HEK293 (cell line): Measurements from ENCODE around the gene FAM171A1.

ENCODE experiments used
- CTCF ChIA-PET: fragments of 350-600 bp; formaldehyde crosslinking; extraction: SDS; loops from one replicate; lab custom pipeline; 2021; ENCODE audit warnings: antibody characterized with exemption; lab: Yijun Ruan, JAX
- POLR2A ChIA-PET: fragments of 300-600 bp; formaldehyde crosslinking; extraction: SDS; loops from one replicate; lab custom pipeline; 2020; ENCODE audit warnings: antibody characterized with exemption, inconsistent platforms; lab: Yijun Ruan, JAX
- H3K27ac ChIP-seq: fragments of 200-500 bp; sonication (Bioruptor generic); 2 replicates; pipeline ENCODE4 v1.5.1; 2014; ENCODE audit warnings: low read depth, low read length, control low read depth, inconsistent platforms; ENCODE audit errors: extremely low read depth
- H3K36me3 ChIP-seq, 2 experiments: fragments of 200-500 bp in 1 of 2; sonication (Bioruptor generic) in 1 of 2; 1 replicate in 1 of 2; 2 replicates in 1 of 2; pipeline ENCODE4 v1.5.1; 2014 to 2017; ENCODE audit warnings: inconsistent platforms in 2 of 2, low read length in 2 of 2; ENCODE audit not compliant: control insufficient read depth in 2 of 2, insufficient read depth in 1 of 2
- H3K4me1 ChIP-seq: fragments of 200-500 bp; sonication (Bioruptor generic); 2 replicates; pipeline ENCODE4 v1.5.1; 2014; ENCODE audit warnings: mild to moderate bottlenecking, low read length, inconsistent platforms; ENCODE audit not compliant: control insufficient read depth, insufficient read depth
- H3K4me3 ChIP-seq: 2 replicates; pipeline ENCODE4 v1.5.1; 2011; ENCODE audit warnings: low read depth, mild to moderate bottlenecking, control low read depth, low read length, moderate library complexity
- H3K9me3 ChIP-seq: fragments of 200-500 bp; sonication (Bioruptor generic); 2 replicates; pipeline ENCODE4 v1.5.1; 2014; ENCODE audit warnings: low read depth, low read length, inconsistent platforms; ENCODE audit not compliant: control insufficient read depth, insufficient read depth
- GLIS1 ChIP-seq: fragments of 450-650 bp; formaldehyde crosslinking; IDR thresholded peaks from 2 replicates; pipeline ENCODE4 v1.5.1; 2016; ENCODE audit warnings: missing biosample characterization, missing genetic modification characterization
- KLF7 ChIP-seq: fragments of 450-650 bp; formaldehyde crosslinking; IDR thresholded peaks from 2 replicates; pipeline ENCODE4 v1.5.1; 2016; ENCODE audit warnings: missing biosample characterization, missing genetic modification characterization, borderline replicate concordance
- OVOL3 ChIP-seq: fragments of 450-650 bp; formaldehyde crosslinking; IDR thresholded peaks from 2 replicates; pipeline ENCODE4 v1.5.1; 2016; ENCODE audit warnings: missing biosample characterization, missing genetic modification characterization
- PRDM6 ChIP-seq: fragments of 450-650 bp; formaldehyde crosslinking; IDR thresholded peaks from 2 replicates; pipeline ENCODE4 v1.5.1; 2017; ENCODE audit warnings: missing biosample characterization, missing genetic modification characterization
- RBAK ChIP-seq: fragments of 450-650 bp; formaldehyde crosslinking; IDR thresholded peaks from 2 replicates; pipeline ENCODE4 v1.5.1; 2016; ENCODE audit warnings: missing biosample characterization, missing genetic modification characterization
- SCRT1 ChIP-seq: fragments of 450-650 bp; formaldehyde crosslinking; IDR thresholded peaks from 2 replicates; pipeline ENCODE4 v1.5.1; 2016; ENCODE audit warnings: missing biosample characterization, missing genetic modification characterization, borderline replicate concordance
- SETDB1 ChIP-seq: IDR thresholded peaks from one replicate; pipeline ENCODE4 v1.6.1; 2017; ENCODE audit warnings: mild to moderate bottlenecking, low read length, moderate library complexity, mixed read lengths; ENCODE audit not compliant: insufficient read length
- TCF7L2 ChIP-seq: IDR thresholded peaks from 2 replicates; pipeline ENCODE4 v1.6.1; 2011; ENCODE audit warnings: low read depth, mild to moderate bottlenecking, inconsistent platforms, low read length, moderate library complexity, borderline replicate concordance
- ZBTB17 ChIP-seq: fragments of 450-650 bp; formaldehyde crosslinking; IDR thresholded peaks from 2 replicates; pipeline ENCODE4 v1.5.1; 2016; ENCODE audit warnings: missing biosample characterization, missing genetic modification characterization
- ZNF121 ChIP-seq: fragments of 450-650 bp; formaldehyde crosslinking; IDR thresholded peaks from 2 replicates; pipeline ENCODE4 v1.5.1; 2016; ENCODE audit warnings: missing biosample characterization, missing genetic modification characterization
- ZNF175 ChIP-seq: fragments of 450-650 bp; formaldehyde crosslinking; IDR thresholded peaks from 2 replicates; pipeline ENCODE4 v1.5.1; 2016; ENCODE audit warnings: missing biosample characterization, missing genetic modification characterization
- ZNF19 ChIP-seq: fragments of 450-650 bp; formaldehyde crosslinking; IDR thresholded peaks from 2 replicates; pipeline ENCODE4; 2016; ENCODE audit warnings: missing biosample characterization, missing genetic modification characterization, low read depth
- ZNF354C ChIP-seq: fragments of 450-650 bp; formaldehyde crosslinking; IDR thresholded peaks from 2 replicates; pipeline ENCODE4 v1.5.1; 2016; ENCODE audit warnings: missing biosample characterization, missing genetic modification characterization, low read depth, borderline replicate concordance
- ZNF544 ChIP-seq: fragments of 450-650 bp; formaldehyde crosslinking; IDR thresholded peaks from 2 replicates; pipeline ENCODE4 v1.5.0; 2017; ENCODE audit warnings: missing biosample characterization, missing genetic modification characterization
- ZNF677 ChIP-seq: fragments of 450-650 bp; IDR thresholded peaks from 2 replicates; pipeline ENCODE4 v1.5.0; 2018; ENCODE audit warnings: missing biosample characterization, mild to moderate bottlenecking, missing genetic modification characterization, moderate library complexity
- ZNF692 ChIP-seq: fragments of 450-650 bp; formaldehyde crosslinking; IDR thresholded peaks from 2 replicates; pipeline ENCODE4 v1.5.1; 2016; ENCODE audit warnings: missing biosample characterization, missing genetic modification characterization
- ZNF768 ChIP-seq: fragments of 450-650 bp; formaldehyde crosslinking; IDR thresholded peaks from 2 replicates; pipeline ENCODE4 v1.5.1; 2018; ENCODE audit warnings: missing biosample characterization, mild to moderate bottlenecking, missing genetic modification characterization
- ZSCAN16 ChIP-seq: fragments of 450-650 bp; formaldehyde crosslinking; IDR thresholded peaks from 2 replicates; pipeline ENCODE4 v1.5.1; 2016; ENCODE audit warnings: missing biosample characterization, missing genetic modification characterization
- ZSCAN23 ChIP-seq: fragments of 450-650 bp; formaldehyde crosslinking; IDR thresholded peaks from 2 replicates; pipeline ENCODE4 v1.5.1; 2016; ENCODE audit warnings: missing biosample characterization, missing genetic modification characterization
- ZSCAN30 ChIP-seq: fragments of 450-650 bp; IDR thresholded peaks from 2 replicates; pipeline ENCODE4 v1.5.1; 2018; ENCODE audit warnings: missing biosample characterization, mild to moderate bottlenecking, missing genetic modification characterization, moderate library complexity

FAM171A1 gene

DNA sequence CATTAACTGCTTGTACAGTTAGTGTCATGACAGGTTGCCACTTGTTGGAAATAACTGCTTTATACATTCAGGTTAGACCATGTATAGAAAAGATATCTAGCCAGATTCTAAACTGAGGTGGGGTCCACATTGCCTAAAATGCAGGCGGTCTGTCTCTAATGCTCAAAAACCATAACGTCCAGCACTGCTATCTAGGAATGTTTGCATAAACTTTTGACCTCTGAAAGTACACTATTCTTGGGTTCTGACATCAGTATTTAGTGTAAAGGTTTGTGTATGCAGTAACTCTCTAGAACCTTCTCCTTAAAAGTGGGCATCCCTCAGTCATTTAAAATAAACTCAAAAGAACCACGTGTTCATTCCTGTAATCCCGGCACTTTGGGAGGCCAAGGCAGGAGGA, 10.3 kb upstream of the FAM171A1 start:
- no peak overlapping the region for H3K27ac ChIP-seq
- ChIA-PET POLR2A (no interaction called here), CTCF (no interaction called here)
- H3K4me3 ChIP-seq, result no peak overlapping the region
- H3K36me3 ChIP-seq, result no peaks in the 10 kb centered on the region
- no peaks in the 10 kb centered on the region for H3K4me1 ChIP-seq
- H3K9me3 ChIP-seq, result no peaks in the 10 kb centered on the region
- TF ChIP-seq SCRT1, result peak; percentile 40; the same call in 1 of the 2 replicates
- no peak for TF ChIP-seq ZNF768 (tag by site-specific recombination)

DNA sequence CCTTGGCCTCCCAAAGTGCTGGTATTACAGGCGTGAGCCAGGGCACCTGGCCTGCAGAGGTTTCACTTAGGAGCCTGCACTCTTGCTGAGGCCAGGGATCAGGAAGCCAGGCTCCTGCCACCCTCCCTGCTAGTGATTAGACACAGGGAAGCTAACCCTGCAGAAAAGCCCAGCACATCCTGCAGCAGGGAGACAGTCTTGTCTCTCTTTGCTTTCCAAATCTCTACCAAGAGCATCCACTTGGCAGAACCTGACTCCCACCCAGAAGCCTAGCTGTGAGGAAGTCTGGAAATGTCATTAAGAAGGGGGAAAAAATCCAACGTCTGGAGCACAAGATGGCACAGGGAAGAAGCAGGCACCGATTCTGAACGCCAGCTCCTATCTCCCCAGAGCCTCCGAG, 8.0 kb upstream of the FAM171A1 start:
- Histone ChIP-seq H3K4me3 (no peak overlapping the region), H3K9me3 (no peaks in the 10 kb centered on the region), H3K27ac (no peak overlapping the region), H3K4me1 (peaks cover 3% of the 10 kb centered on the region; the same call in 1 of the 2 replicates), H3K36me3 (no peaks in the 10 kb centered on the region)
- CTCF ChIA-PET, result no interaction called here
- POLR2A ChIA-PET, result no interaction called here
- TF ChIP-seq ZNF677 (tag by site-specific recombination), result no peak
- TF ChIP-seq TCF7L2, result no peak
- TF ChIP-seq ZNF121 (tag by site-specific recombination), result no peak
- no peak for TF ChIP-seq ZSCAN23 (tag by site-specific recombination)
- TF ChIP-seq ZSCAN30, result no peak
- TF ChIP-seq OVOL3 (tag by site-specific recombination), result no peak
- TF ChIP-seq ZSCAN16 (tag by site-specific recombination), result no peak
- no peak for TF ChIP-seq ZNF354C (tag by site-specific recombination)
- TF ChIP-seq ZNF692, result no peak
- no peak for TF ChIP-seq ZNF544 (tag by site-specific recombination)

- ChIA-PET POLR2A (no interaction called here), CTCF (interaction anchor here (0.7 kb wide), 1 partner anchor 168 kb away, joined by 4 read pairs; no protein-coding TSS in a partner anchor)
- Histone ChIP-seq H3K27ac (no peak overlapping the region), H3K4me3 (no peak overlapping the region), H3K9me3 (no peaks in the 10 kb centered on the region), H3K36me3 (no peaks in the 10 kb centered on the region), H3K4me1 (peaks cover 3% of the 10 kb centered on the region; the same call in 1 of the 2 replicates)
- TF ChIP-seq RBAK (tag by site-specific recombination) (no peak), GLIS1 (no peak), KLF7 (no peak), ZNF19 (tag by site-specific recombination) (no peak)
Observed at GRCh38 chr10:15378569-15378968, 7.5 kb upstream of the FAM171A1 start.

- no peak overlapping the region for H3K4me3 ChIP-seq
- H3K4me1 ChIP-seq, result peaks cover 3% of the 10 kb centered on the region; the same call in 1 of the 2 replicates
- TF ChIP-seq ZNF175 (tag by site-specific recombination) (no peak), SETDB1 (no peak), ZBTB17 (tag by site-specific recombination) (0 out of 2 replicates have a peak, but pooled peaks have one; percentile 14), PRDM6 (tag by site-specific recombination) (0 out of 2 replicates have a peak, but pooled peaks have one; percentile 42)
- H3K36me3 ChIP-seq, result no peaks in the 10 kb centered on the region
- no peak overlapping the region for H3K27ac ChIP-seq
- CTCF ChIA-PET, result no interaction called here
- POLR2A ChIA-PET, result no interaction called here
- H3K9me3 ChIP-seq, result no peaks in the 10 kb centered on the region
Observed at GRCh38 chr10:15374566-15374965, 3.5 kb upstream of the FAM171A1 start.
